Osteoblast (primary cell): ENCODE results near the gene SAMD4A. TPM values are rescaled to one million over a fixed set of nuclear protein-coding genes. Genes with fewer than 3 reads are reported as not detected.

Experiments used
- DNase-seq: peaks from one replicate; pipeline ENCODE4 v3.0.0; 2011; ENCODE audit warnings: low spot score, mixed read lengths; ENCODE audit not compliant: insufficient read length; ENCODE audit errors: missing footprints
- H2AFZ ChIP-seq: 2 replicates; pipeline ENCODE4 v1.6.0; 2011; ENCODE audit warnings: mild to moderate bottlenecking, low read length
- H3K27ac ChIP-seq: 2 replicates; pipeline ENCODE4 v1.5.1; 2011; ENCODE audit warnings: mild to moderate bottlenecking, low read depth, low read length, moderate library complexity
- H3K27me3 ChIP-seq: 2 replicates; pipeline ENCODE4 v1.6.0; 2012; ENCODE audit warnings: mild to moderate bottlenecking, control low read depth, inconsistent platforms, low read length, moderate library complexity; ENCODE audit not compliant: insufficient read depth
- H3K36me3 ChIP-seq: 2 replicates; pipeline ENCODE4 v1.5.1; 2011; ENCODE audit warnings: mild to moderate bottlenecking, low read length, control low read depth, moderate library complexity; ENCODE audit not compliant: insufficient read depth
- H3K4me1 ChIP-seq: 2 replicates; pipeline ENCODE4 v1.5.1; 2011; ENCODE audit warnings: mild to moderate bottlenecking, low read length, control low read depth, moderate library complexity; ENCODE audit not compliant: insufficient read depth
- H3K4me2 ChIP-seq: 2 replicates; pipeline ENCODE4 v1.6.0; 2011; ENCODE audit warnings: mild to moderate bottlenecking, low read length; ENCODE audit not compliant: insufficient read depth
- H3K4me3 ChIP-seq: fragments of 200-600 bp; sonication (generic); 3 replicates; pipeline ENCODE4 v1.5.1; 2012; ENCODE audit warnings: mild to moderate bottlenecking, low read length, inconsistent platforms; ENCODE audit not compliant: insufficient read depth
- H3K79me2 ChIP-seq: 2 replicates; pipeline ENCODE4 v1.6.0; 2012; ENCODE audit warnings: mild to moderate bottlenecking, low read length, control low read depth, inconsistent platforms; ENCODE audit not compliant: insufficient read depth
- H3K9me3 ChIP-seq: 2 replicates; pipeline ENCODE4 v1.5.1; 2011; ENCODE audit warnings: low read depth, low read length, control low read depth
- H4K20me1 ChIP-seq: 2 replicates; pipeline ENCODE4 v1.6.0; 2012; ENCODE audit warnings: mild to moderate bottlenecking, low read length, control low read depth; ENCODE audit not compliant: insufficient read depth
- total RNA-seq: library from RNA; depleted of rRNA; stranded (reverse); fragments of >200 nt; gene quantifications from 2 replicates; pipeline ENCODE4 v1.2.3, GENCODE V29; 2012
- TF ChIP-seq, protein P1 (sequence below): IDR thresholded peaks from 2 replicates; pipeline ENCODE4 v1.5.1; 2011; ENCODE audit warnings: mild to moderate bottlenecking, low read depth, low read length, moderate library complexity; ENCODE audit errors: extremely low read depth

The SAMD4A gene
- total RNA-seq, 1 donor = 26.1 TPM

DNA sequence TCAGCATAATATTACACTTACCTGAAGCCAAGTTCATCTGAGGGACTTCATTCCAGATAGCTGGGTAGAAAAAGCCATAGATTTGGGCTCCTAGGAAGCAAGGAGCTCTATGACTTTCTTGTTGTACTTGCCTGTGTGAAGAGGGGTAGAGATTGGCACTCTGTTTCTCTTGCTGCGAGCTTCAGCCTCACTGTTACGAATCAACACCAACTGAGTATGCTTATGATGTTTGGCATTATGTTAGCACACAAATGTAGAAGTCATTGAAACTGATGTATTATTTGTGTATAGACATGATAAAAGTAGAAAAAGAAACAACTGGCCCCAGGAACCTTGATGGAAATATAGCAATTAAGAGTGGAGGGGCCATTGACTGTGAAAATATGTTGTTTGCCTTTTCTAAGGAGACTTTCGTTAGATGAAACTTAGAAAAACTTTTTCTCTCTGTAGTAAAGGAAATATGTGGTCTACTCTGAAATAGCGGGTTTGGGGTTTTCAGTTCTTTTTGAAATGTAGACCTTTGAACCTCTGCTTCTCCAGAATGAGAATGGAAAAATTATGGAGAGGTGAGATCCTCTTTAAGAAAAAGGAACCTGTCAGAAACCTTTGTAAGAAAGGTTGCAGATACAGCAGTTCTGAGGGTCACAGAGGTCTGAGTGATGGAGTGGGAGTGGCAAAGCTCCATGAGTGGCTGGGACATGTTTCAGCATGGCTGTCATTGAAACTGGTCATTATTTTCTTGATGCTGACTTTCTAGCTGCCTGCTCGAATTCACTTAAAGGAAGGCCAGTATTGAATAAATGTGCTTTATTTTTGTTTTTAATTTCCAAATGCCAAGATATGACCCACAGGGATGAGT is 175.8 kb downstream of the SAMD4A start:
- peaks cover 10% of the 10 kb centered on the region for H4K20me1 ChIP-seq
- no peak for DNase-seq
- no peak overlapping the region for H3K4me3 ChIP-seq
- peaks cover 6% of the 10 kb centered on the region for H3K4me1 ChIP-seq
- no peaks in the 10 kb centered on the region for H3K36me3 ChIP-seq
- no peak overlapping the region for H2AFZ ChIP-seq
- no peaks in the 10 kb centered on the region for H3K9me3 ChIP-seq
- TF ChIP-seq, protein P1, sequence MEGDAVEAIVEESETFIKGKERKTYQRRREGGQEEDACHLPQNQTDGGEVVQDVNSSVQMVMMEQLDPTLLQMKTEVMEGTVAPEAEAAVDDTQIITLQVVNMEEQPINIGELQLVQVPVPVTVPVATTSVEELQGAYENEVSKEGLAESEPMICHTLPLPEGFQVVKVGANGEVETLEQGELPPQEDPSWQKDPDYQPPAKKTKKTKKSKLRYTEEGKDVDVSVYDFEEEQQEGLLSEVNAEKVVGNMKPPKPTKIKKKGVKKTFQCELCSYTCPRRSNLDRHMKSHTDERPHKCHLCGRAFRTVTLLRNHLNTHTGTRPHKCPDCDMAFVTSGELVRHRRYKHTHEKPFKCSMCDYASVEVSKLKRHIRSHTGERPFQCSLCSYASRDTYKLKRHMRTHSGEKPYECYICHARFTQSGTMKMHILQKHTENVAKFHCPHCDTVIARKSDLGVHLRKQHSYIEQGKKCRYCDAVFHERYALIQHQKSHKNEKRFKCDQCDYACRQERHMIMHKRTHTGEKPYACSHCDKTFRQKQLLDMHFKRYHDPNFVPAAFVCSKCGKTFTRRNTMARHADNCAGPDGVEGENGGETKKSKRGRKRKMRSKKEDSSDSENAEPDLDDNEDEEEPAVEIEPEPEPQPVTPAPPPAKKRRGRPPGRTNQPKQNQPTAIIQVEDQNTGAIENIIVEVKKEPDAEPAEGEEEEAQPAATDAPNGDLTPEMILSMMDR = no peak
- H3K79me2 ChIP-seq = peaks cover 17% of the 10 kb centered on the region
- no peaks in the 10 kb centered on the region for H3K27me3 ChIP-seq
- no peak overlapping the region for H3K4me2 ChIP-seq
- H3K27ac ChIP-seq = no peak overlapping the region

DNA sequence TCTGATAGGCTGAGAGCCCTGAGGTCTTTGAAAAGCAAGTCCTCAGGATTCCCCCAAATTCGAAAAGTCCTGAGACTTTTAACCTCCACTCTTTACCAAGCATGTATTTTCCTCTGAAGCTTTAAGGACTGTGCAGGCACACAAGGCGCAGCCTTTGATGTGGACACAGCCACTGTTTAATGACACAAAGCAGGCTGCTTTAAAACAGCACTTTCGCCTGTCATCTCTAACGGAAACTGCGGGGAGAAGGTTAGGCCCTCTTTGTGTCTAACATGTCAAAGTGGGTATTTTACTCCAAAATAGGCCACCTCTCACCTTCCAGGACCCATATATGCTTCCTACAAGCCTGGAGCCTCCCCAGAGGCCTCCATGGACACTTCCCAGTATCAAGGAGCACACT is 176.5 kb downstream of the SAMD4A start:
- TF ChIP-seq, protein P1 = no peak
- Histone ChIP-seq H3K4me3 (no peak overlapping the region), H3K4me1 (no peaks in the 10 kb centered on the region)

DNA sequence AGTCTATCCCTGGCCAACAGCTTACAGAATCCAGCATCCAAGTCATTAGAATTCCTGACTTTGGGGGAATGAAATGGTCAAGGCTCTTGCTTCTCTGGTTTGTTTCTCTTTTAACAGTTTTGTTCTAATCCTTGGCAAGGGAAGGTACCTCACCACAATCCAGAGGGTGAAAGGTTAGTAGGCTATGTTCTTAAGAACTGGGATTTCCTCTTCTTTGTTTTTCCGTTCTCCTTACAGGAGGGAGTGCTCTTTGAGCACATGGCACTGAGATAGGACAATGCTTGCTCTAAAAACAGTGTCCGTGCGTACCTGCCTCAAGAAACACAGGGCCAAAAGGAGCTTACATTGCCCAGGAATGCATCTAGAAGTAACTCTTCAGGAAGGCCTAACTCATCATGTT is 179.1 kb downstream of the SAMD4A start:
- peaks cover under 1% of the 10 kb centered on the region for H3K36me3 ChIP-seq
- TF ChIP-seq, protein P1 = no peak
- peaks cover 8% of the 10 kb centered on the region for H3K79me2 ChIP-seq
- H3K9me3 ChIP-seq = no peaks in the 10 kb centered on the region
- no peaks in the 10 kb centered on the region for H4K20me1 ChIP-seq
- no peak for DNase-seq
- H3K27ac ChIP-seq = no peak overlapping the region
- H3K4me2 ChIP-seq = no peak overlapping the region
- no peaks in the 10 kb centered on the region for H3K4me1 ChIP-seq
- no peak overlapping the region for H2AFZ ChIP-seq
- no peak overlapping the region for H3K4me3 ChIP-seq
- H3K27me3 ChIP-seq = no peaks in the 10 kb centered on the region

More for the DNA sequence above, 176.5 kb downstream of the SAMD4A start:
- Histone ChIP-seq H3K4me2 (no peak overlapping the region), H2AFZ (no peak overlapping the region), H3K9me3 (no peaks in the 10 kb centered on the region), H3K27me3 (no peaks in the 10 kb centered on the region), H4K20me1 (peaks cover 4% of the 10 kb centered on the region), H3K79me2 (peaks cover 14% of the 10 kb centered on the region), H3K36me3 (no peaks in the 10 kb centered on the region), H3K27ac (no peak overlapping the region)
- no peak for DNase-seq

DNA sequence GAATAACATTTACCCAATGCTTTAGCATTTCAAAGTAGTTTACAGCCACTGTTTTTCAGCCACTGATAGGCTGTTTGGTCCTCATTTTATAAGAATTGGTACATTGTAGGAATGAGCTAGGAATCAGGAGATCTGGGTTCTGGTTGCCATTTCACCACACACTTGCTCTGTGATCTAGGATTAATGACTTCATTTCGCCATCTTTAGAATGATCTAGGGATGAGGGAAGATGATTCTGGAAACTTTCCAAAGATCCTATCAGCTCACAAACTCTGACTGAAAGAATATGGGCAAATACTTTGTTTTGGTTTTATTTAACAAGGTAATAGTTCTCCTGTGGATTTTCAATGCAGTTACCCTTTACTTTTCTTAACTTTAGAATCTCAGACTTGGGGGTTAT is 180.7 kb downstream of the SAMD4A start:
- Histone ChIP-seq H3K4me3 (no peak overlapping the region), H3K4me1 (no peaks in the 10 kb centered on the region), H3K4me2 (no peak overlapping the region), H2AFZ (no peak overlapping the region), H3K36me3 (peaks cover 14% of the 10 kb centered on the region), H4K20me1 (no peaks in the 10 kb centered on the region), H3K27me3 (no peaks in the 10 kb centered on the region), H3K27ac (no peak overlapping the region), H3K79me2 (peaks cover 8% of the 10 kb centered on the region), H3K9me3 (no peaks in the 10 kb centered on the region)
- TF ChIP-seq, protein P1 = no peak
- DNase-seq = no peak
